Measurements from ENCODE around the gene CALCR. TPM values are rescaled to one million over a fixed set of nuclear protein-coding genes. Genes with fewer than 3 reads are reported as not detected.

Gene CALCR
- total RNA-seq (2014; rRNA removed) (not detected in 2 replicates), Bru-seq, nascent RNA (percentile 0 among the genes with signal in this experiment), BruChase-seq, experiment 1, labeled RNA remaining after a 6-hour chase (percentile 7 among the genes with signal in this experiment), BruChase-seq, experiment 2, labeled RNA remaining after a 2-hour chase (percentile 1 among the genes with signal in this experiment)
- long read RNA-seq, result 0 reads

- DNase-seq, result no peak
- Histone ChIP-seq H3K4me3 (ENCODE audit: low read length) (no peak within 1 kb of the TSS), H3K9me3 (ENCODE audit: low read length) (no peaks in the 10 kb centered on the region), H3K4me2 (ENCODE audit: low read length) (no peak within 1 kb of the TSS), H3K36me3 (ENCODE audit: low read depth, low read length) (no peaks in the 10 kb centered on the region), H3K79me2 (ENCODE audit: low read length) (no peaks in the 10 kb centered on the region), H3K9ac (ENCODE audit: low read length) (no peak within 1 kb of the TSS), H2AFZ (ENCODE audit: low read length) (no peak within 1 kb of the TSS), H3K9me2 (replicated peaks; ENCODE audit: low read length) (no peaks in the 10 kb centered on the region), H3F3A (ENCODE audit: low read length, unreplicated experiment) (no peaks in the 10 kb centered on the region), H3K27ac (ENCODE audit: low read length) (no peak within 1 kb of the TSS), H4K20me1 (ENCODE audit: low read length) (no peaks in the 10 kb centered on the region), H3K4me1 (ENCODE audit: insufficient read depth, low read length) (no peaks in the 10 kb centered on the region), H3K27me3 (ENCODE audit: low read length) (peaks cover 78% of the 10 kb centered on the region)
- ChIA-PET POLR2A (ENCODE audit: unreplicated experiment) (interaction anchor here (0.7 kb wide), 2 partner anchors 175 to 581 kb away, joined by 3 to 4 read pairs; no protein-coding TSS in a partner anchor), CTCF (no interaction called here)
- ATAC-seq, result no peak
- intact Hi-C loops (cut with micrococcal nuclease), result no loop called here
- no peak for TF ChIP-seq EZH2phosphoT487 (IDR thresholded peaks at IDR 0.05; ENCODE audit: borderline replicate concordance, low read length)
- peak; percentile 19 for TF ChIP-seq EZH2 (IDR thresholded peaks at IDR 0.05; ENCODE audit: low read length, unreplicated experiment)
- no peak for TF ChIP-seq CTCF (conservative IDR thresholded peaks at IDR 0.05; ENCODE audit: low read depth, low read length)
- BruUV-seq (replicated peaks), result no TSS peak
These were observed at the start of gene CALCR for GRCh38 chr7:93574646-93575554. TSS of gene CALCR (minus strand) at chr7:93574724. CDS start at chr7:93486981, 87,743 bp downstream.

GRCh38 chr7:93623816-93624215, 49.3 kb upstream of the CALCR start:
- Histone ChIP-seq H3K9ac (ENCODE audit: low read length) (no peak overlapping the region), H3K79me2 (ENCODE audit: low read length) (no peaks in the 10 kb centered on the region), H3K27ac (ENCODE audit: low read length) (no peak overlapping the region), H3K9me3 (ENCODE audit: low read length) (no peaks in the 10 kb centered on the region), H3F3A (ENCODE audit: low read length, unreplicated experiment) (no peaks in the 10 kb centered on the region), H3K27me3 (ENCODE audit: low read length) (no peaks in the 10 kb centered on the region), H4K20me1 (ENCODE audit: low read length) (no peaks in the 10 kb centered on the region), H3K9me2 (replicated peaks; ENCODE audit: low read length) (no peaks in the 10 kb centered on the region), H3K4me3 (ENCODE audit: low read length) (no peak overlapping the region), H3K36me3 (ENCODE audit: low read depth, low read length) (no peaks in the 10 kb centered on the region), H3K4me2 (ENCODE audit: low read length) (no peak overlapping the region), H2AFZ (ENCODE audit: low read length) (no peak overlapping the region), H3K4me1 (ENCODE audit: insufficient read depth, low read length) (no peaks in the 10 kb centered on the region)
- ChIA-PET CTCF (no interaction called here), POLR2A (ENCODE audit: unreplicated experiment) (no interaction called here)
- ATAC-seq (no peak), DNase-seq (no peak)
- BruUV-seq (replicated peaks), result no TSS peak
- intact Hi-C loops (cut with micrococcal nuclease), result loop anchor here (5.0 kb wide), 1 partner anchor 653 kb away; no protein-coding TSS in a partner anchor
- TF ChIP-seq EZH2 (IDR thresholded peaks at IDR 0.05; ENCODE audit: low read length, unreplicated experiment) (no peak), CTCF (conservative IDR thresholded peaks at IDR 0.05; ENCODE audit: low read depth, low read length) (no peak), EZH2phosphoT487 (IDR thresholded peaks at IDR 0.05; ENCODE audit: borderline replicate concordance, low read length) (no peak)
